ENCODE measurements around the gene EXOSC10.
"Not testable (repeated sequence)": the region's sequence is repeated elsewhere in the genome, so short reads cannot be mapped to it uniquely, and the experiment has no call there.

Gene EXOSC10

DNA sequence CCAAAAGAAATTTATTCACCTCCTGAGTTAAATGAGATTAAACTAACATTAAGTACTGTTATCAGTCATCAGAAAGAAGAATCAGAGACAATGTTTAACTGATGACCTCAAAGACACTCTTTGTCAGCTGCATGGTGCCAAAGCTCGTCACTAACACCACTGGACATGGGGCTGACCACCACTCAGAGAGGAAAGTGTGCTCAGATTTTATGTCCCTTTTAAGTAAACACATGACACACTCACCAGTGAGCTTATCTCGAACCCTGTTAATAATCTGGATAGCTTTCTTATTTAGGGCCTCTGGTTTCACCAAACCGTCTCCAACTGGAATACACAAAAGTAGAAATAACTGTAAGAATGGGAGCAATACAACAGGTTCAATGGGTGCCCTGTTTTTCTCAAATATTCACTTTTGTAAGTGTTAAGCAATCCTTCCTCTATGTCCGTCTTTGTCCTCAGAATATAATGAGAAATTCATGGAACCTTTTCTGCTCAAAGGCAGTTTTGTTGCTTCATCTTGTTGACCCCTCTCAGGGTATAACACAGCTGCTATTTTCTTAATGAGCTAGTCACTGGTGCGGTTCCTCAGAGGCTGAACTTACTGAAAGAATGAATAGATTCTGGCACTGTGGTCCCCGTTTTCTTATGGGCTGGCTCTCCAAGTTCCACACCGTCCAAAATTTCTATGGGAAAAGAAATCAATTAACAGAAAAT is 9.5 kb upstream of the EXOSC10 start:
- no peak for DNase-seq (ENCODE audit: low read depth in 2 of 2)

DNA sequence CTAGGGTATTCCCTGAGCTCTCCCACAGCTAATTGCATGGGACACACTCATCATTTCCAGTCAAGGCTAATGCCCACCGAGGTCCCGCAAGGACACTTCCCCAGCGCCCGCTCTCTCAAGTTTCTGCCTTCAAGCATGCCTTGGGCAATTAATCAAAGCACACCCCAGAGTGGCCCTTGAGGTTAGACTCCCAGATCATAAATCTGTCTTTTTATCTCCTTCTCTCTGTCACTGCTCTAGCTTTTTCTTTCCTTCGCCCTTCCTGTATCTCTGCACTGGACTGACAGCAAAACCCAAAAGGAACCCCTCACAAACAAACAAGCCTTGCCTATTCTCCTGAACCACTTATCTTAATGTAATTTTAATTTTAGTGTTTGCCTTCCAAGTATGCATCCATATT is 7.9 kb upstream of the EXOSC10 start:
- DNase-seq (ENCODE audit: low read depth in 2 of 2) = no peak

DNA sequence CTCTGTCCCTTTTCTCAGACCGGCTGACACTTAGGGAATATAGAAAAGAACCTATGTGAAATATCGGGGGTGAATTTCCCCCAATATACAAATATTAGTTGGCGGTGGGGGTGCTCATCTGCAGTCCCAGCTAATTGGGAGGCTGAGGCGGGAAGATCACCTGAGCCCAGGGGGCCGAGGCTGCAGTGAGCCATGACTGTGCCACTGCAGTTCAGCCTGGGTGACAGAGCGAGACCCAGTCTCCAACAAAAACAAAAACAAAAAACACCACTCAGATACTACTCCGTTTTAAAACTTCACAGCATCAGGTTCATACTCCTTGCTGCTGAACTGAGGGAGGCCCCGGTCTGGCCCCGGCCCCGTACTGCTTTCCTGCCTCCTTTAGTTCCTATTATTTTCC is 5.9 kb upstream of the EXOSC10 start:
- DNase-seq (ENCODE audit: low read depth in 2 of 2) = no peak

DNA sequence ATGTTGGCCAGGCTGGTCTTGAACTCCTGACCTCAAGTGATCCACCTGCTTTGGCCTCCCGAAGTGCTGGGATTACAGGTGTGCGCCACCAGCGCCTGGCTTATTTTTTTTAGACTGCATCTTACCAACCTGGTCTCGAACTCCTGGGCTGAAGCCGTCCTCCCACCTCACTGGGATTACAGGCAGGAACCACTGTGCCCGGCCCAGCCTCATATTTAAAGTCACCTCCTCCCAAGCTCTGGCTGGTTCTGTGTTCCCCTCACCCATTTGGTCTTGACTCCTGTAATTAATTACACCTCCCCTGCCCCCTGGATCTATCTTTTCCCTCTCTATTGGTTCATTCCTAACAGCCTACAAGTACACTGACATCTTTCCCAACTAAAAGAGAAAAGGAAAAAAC is 1.7 kb upstream of the EXOSC10 start:
- no peak for DNase-seq (ENCODE audit: low read depth in 2 of 2)

DNA sequence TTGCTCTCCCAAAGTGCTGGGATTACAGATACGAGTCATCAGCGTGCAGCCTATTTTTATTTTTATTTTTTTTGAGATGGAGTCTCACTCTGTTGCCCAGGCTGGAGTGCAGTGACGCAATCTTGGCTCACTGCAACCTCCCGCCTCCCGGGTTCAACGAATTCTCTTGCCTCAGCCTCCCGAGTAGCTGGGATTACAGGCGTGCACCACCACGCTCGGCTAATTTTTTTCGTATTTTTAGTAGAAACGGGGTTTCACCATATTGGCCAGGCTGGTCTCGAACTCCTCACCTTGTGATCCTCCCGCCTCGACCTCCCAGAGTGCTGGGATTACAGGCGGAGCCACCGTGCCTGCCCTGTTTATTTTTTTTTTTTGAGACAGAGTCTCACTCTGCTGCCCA is 1.1 kb upstream of the EXOSC10 start:
- not testable (repeated sequence) for DNase-seq (ENCODE audit: low read depth in 2 of 2)

DNA sequence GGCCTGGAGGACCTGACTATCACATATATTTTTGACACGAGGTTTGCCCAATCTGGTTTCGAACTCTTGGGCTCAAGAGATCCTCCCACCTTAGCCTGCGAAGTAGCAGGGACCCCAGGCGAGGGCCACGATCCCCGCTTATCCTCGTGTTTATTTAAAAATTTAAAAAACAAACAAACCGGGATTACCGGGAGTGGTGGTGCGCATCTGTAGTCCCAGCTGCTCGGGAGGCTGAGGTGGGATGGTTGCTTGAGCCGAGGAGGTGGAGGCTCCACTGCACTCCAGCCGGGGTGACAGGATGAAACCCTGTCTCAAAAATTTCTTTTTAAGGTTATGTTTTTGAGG is 452 bp upstream of the EXOSC10 start:
- DNase-seq (ENCODE audit: low read depth in 2 of 2) = no peak

DNA sequence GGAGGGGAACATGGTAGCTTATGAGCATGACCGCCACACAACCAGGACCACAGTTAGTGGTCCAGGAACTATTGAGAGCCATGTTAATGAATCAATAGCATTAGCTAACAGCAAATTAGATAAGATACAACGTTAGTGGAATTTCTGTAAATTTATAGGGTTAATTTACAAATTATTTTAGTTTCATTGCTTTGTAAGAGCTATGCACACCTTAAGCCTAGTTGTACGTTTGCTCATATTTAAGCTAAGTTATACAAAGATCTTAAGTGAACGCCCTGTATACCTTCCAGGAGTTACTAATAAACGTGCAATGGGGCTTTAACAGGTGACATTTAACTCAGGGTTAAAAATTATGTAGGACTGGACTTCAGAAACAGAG is 749 bp downstream of the EXOSC10 start:
- DNase-seq (ENCODE audit: low read depth in 2 of 2) = no peak

DNA sequence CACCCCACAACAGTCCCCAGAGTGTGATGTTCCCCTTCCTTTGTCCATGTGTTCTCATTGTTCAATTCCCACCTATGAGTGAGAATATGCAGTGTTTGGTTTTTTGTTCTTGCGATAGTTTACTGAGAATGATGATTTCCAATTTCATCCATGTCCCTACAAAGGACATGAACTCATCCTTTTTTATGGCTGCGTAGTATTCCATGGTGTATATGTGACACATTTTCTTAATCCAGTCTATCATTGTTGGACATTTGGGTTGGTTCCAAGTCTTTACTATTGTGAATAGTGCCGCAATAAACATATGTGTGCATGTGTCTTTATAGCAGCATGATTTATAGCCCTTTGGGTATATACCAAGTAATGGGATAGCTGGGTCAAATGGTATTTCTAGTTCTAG is 15.9 kb downstream of the EXOSC10 start:
- DNase-seq (ENCODE audit: low read depth in 2 of 2) = not testable (repeated sequence)

DNA sequence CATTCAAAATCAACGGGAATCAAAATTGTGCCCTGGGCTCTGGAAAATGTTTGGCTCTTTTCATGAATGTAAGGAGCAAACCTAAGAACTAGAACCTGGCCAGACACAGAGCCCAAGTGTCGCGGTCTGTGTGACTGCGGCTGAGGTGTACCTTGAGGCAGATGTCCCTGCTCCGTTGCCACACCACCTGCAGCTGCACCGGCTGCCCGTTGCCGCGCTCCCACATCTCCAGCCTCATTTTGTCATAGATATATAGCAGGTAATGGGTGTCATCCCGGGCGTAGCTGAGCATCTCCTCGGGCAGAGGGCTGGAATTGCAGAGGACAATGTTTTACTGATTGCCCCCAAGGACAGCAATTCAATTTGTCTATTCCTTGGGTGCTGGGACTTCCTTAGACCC is 18.7 kb downstream of the EXOSC10 start:
- no peak for DNase-seq (ENCODE audit: low read depth in 2 of 2)

DNA sequence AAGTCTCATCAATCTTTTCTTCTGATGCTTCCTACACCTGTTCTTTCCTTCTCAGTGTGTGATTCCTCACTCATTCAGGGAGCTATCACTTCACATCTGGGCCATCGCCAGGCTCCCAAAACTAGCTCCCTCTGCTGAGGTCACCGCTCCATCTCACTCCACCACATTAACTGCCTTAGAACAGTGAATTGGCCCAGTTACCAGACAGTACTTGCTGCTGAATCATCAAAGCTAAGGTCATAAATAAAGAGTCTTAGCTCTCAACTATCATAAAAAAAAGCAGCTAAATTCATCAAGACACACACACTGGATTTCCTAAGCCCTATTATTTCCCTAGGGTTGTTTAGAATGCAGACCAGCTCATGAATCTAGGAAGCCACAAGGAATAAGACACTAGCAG is 21.0 kb downstream of the EXOSC10 start:
- DNase-seq (ENCODE audit: low read depth in 2 of 2) = no peak

DNA sequence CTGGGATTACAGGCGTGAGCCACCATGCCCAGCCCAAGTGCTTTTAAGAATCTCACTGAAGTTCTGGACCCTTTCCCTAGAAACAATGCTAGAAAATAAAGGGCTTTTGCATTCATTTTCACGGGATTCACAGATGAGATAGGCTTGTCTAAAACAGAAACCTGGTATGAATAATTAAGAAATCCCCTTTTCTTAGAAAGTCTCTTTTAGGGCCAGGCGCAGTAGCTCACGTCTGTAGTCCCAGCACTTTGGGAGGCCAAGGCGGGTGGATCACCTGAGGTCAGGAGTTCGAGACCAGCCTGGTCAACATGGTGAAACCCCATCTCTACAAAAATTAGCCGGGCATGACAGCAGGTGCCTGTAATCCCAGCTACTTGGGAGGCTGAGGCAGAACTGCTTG is 26.3 kb downstream of the EXOSC10 start:
- not testable (repeated sequence) for DNase-seq (ENCODE audit: low read depth in 2 of 2)

DNA sequence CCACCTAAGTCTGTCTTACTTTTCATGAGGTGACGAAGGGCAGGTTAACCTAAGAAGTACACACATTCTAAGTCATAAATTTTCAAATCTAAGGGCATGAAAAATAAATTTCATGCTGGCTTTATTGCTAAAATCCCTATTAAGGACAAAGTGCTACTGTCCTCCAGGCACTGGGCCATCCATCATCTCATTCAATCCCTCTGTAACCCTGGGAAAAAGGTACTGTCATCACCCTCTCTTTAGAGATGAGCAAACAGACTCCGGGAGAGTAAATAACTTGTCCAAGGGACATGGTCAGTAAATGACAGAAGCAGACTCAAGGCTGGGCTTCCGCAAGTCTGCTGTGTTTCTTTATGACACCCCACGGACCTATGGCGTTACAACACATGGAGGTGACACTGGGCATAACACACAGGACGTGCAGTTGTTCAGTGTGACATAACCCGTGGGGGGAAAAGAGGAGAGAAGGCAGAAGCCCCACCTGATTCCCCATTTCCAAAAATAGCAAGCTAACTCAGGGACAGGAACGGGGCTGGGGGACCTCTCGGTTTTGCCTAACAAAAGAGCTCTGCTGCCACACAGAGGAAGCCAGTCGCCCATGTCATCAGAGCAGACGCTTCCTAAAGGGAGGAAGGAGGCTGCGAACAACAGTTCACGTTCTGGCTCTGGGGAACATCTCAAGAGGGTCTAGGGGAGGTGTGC is 27.3 kb downstream of the EXOSC10 start:
- no peak for DNase-seq (ENCODE audit: low read depth in 2 of 2)

DNA sequence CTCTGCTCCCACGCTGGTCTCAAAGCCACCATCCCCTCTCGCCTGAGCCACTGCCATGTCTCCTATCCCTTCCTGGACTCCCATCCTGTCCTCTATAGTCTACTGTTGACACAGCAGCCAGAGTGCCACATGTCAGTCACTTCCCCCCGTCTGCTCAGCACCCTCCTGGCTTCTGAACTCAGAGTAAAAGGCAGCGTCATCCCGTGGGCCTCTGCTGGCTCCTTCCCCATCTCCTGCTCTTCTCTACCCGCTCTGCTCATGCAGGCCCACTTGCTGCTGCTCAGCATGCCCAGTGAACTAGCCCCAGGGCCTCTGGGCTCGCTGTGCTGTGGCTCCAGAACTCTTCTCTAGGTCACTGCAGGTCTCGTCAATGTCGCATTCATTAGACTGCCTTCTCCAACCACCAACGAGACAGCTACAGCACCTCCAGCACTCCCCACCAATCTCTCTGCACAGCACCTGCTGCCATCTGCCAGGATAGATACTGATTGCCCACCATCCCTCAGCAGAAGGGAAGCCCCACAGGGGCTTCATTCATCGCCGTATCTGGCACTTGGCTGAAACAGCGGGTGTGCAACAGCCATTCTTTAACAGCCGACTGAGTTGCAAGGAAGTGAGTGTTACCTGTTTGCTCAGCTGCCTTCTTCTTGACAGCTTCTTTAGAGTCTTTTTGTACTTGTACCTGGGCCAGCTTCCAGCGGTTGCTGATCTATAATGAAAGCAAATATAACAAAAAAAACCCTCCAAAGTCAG is 28.0 kb downstream of the EXOSC10 start:
- DNase-seq (ENCODE audit: low read depth in 2 of 2) = no peak

DNA sequence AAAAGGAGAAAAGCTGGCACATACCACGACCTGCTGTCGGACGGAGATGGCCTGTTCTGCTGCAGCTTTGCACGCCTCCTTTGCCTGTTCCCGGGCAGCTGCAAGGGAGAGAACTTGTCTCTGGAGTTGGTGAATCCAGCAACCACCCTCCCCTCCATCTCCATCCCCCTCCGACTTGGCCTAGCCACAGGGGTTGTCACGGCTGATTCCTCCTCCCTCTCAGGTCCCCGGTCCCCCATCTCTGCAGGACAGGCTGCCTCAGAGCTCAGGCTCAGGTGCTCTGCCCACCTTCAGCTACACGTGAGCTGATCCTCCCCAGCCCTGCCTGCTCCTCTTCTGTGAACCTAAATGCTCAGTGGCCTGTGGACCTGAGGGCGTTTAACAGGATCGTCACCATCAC is 28.8 kb downstream of the EXOSC10 start:
- no peak for DNase-seq (ENCODE audit: low read depth in 2 of 2)

DNA sequence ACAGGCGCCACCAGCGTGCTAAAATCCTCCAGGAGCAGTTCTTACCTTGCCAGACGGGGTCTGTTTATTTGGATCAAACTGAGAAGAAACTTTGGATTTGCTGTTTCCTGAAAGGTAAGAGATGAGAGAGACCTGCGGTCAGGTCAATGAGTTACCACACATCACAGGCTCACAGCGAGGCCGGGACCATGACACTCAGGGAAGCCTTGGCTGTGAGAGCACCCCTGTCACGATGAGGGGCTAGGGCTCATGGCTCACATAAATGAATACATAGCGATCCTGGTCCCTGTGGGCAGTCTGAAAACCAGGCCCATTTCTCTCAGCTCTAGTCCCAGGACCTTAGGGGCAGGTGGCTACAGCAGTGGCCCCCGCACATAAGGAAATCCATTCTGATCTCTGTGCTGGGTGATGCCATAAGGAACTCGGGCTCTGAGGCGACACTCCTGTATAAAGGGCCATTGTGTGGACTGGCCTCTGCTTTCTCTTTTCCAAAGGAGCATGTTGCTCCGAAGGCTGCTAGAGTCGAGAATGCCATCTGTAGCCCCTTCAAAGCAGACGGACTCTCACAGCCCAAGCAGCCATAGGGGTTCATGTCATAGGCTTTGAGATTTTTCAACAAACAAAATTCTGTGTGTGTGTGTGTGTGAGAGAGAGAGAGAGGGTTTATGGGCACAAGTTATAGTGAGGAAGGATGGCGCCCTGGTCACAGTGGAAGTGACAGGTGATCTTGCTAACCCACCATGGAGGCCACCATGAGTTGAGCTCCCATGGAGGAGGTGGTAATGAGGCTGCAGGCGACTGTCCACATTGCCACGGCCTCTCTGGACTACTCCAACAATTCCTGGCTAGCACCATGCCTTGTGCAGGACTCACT is 30.8 kb downstream of the EXOSC10 start:
- no peak for DNase-seq (ENCODE audit: low read depth in 2 of 2)

DNA sequence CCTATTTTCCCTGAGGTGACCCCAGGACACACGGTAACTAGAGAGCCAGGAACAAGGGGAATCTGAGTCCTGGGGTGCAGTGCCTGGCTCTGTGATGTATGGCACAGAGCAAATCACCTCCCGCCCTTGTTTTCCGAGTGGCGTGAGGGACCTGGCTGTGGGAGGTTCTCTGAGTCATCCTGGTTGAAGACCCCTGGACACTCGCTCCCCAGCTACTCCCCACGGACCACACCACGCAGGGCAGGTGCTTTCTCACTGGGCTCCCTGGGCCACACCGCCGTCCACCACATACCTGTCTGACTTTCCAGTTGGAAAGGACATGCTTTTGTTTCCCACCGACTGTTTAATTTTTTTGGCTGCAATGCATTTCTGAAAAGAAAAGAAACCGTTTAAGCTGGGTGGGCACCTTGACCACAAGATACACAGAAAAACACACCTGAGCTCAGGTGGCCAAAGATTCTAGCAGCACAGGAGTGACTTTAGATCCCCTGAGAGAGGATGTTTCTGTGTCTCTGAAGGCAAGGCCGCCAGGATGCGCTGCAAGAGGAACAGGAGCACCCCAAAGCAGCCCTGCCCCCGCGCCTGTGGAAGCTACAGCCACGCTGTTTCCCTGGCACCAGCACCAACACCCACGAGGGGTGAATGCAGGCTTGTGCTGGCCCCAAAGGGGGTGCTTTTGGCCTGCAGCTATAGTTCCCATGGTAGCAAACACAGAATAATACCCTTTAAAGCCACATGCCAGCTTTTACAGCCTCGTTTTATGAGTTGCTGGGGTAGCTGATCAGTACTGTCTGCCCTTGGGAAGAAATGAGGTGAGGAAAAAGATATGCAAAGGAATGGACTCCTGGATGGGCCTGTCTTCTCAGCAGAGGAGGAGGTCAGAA is 31.7 kb downstream of the EXOSC10 start:
- DNase-seq (ENCODE audit: low read depth in 2 of 2) = no peak

DNA sequence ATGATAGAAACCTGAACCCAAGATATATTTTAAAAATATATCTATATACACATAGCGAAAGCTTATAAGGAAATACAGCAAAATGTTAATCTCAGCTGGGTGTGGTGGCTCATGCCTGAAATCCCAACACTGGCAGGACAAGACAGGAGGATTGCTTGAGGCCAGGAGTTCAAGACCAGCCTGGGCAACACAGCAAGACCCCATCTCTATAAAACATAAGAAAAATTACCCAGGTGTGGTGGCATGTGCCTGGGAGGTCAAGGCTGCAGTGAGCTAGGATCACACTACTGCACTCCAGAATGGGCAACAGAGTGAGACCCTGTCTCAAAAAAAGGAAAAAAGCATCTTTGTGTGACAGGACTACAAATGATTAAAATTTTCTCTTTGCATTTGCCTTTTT is 33.9 kb downstream of the EXOSC10 start:
- no peak for DNase-seq (ENCODE audit: low read depth in 2 of 2)

DNA sequence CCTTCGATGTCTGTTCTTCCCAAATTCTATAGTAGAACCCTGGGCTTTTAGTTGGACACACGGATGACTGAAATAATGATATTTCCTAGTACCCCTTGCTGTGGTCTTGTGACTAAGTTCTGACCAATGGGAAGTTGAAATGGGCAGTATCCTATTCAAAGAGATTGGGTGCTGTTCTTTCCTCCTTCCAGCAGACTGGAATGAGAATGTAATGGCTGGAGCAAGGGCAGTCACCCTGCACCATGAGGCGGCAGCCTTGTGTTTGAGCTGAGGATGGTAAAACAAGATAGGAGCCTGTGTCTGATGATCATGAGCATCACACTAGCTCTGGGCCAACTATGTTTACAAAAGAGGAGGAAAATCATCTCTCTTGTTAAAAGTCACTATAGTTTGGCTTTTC is 34.7 kb downstream of the EXOSC10 start:
- no peak for DNase-seq (ENCODE audit: low read depth in 2 of 2)

DNA sequence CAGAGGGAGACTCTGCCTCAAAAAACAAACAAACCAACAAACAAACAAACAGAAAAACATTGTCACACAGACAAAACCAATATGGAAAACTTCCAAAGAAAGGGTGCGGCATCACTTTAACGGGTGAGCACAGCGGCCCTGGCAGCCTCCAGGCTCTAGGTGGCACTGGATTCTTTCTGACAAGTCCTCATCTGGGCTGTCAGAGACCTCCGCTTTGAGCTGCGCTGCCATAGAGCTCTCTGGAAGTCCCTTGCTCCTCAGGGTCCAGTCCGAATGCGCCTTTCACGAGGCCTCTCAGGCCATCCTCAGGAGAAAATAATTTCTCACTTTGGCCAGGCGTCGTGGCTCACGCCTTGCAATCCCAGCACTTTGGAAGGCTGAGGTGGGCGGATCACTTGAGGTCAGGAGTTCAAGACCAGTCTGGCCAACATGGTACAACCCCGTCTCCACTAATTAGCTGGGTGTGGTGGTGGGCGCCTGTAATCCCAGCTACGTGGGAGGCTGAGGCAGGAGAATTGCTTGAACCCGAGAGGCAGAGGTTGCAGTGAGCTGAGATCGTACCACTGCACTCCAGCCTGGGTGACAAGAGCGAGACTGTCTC is 35.6 kb downstream of the EXOSC10 start:
- DNase-seq (ENCODE audit: low read depth in 2 of 2) = not testable (repeated sequence)

DNA sequence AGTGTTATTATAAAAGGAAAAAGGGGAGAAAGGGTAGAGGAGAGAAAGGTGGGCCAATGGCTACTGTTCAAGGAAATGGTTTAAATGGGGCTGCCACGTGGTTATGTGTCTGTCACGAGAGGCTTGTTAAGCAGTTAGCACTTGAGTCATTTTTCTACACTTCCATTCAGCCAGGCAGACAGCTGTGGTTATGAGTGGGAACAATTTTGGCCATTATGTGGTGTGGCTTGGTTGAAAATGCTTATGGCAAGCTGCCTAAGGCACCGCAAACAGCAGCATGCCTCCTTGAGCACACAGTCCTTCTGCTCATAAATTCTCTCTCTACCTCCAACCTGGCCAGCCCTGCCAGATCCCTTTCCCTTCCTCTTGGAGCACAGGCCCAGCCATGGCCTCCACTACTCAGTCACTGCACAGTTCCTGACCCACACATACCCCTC is 36.7 kb downstream of the EXOSC10 start:
- no peak for DNase-seq (ENCODE audit: low read depth in 2 of 2)
